Bone marrow (tissue), 2 donors: ENCODE measurements around the gene MACIR.

ENCODE experiments used
- DNase-seq, 2 donors: peaks; one replicate each; lab custom pipeline; 2025; lab: John Stamatoyannopoulos, UW

MACIR gene

DNA sequence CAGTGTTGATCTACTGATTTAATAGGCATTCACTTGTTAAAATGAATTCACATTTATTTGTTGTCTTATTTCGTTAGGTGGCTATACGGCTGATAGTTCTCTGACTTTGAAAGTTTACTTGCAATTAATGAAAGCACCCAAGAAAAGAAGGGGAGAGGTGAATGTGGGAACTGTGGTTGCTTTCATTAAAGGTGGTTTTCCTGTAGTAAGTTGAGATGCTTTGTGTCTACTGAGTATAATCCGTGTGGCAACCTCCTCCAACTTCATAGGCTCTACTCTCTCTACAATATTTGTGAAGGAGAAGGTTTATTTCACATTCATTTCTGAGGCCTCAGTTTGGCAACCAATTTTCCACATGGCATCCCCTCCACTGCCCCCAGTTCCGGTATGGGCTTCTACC is 12.8 kb upstream of the MACIR start:
- no peak for DNase-seq

DNA sequence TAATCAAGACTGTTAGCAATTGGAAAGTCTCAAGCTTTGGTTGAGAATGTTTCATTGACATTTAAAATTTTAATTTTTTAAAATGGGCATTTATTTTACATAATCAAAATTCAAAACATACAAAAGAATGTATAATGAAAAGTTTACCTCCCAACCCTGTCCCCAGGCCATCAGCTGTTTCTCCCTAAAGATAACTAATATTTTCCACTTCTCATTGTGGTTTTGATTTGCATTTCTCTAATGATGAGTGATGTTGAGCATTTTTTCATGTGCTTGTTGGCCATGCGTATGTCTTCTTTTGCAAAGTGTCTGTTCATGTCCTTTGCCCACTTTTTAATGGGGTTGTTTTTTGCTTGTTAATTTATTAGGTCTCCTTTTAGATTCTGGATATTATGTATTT is 11.4 kb upstream of the MACIR start:
- DNase-seq, result no peak

DNA sequence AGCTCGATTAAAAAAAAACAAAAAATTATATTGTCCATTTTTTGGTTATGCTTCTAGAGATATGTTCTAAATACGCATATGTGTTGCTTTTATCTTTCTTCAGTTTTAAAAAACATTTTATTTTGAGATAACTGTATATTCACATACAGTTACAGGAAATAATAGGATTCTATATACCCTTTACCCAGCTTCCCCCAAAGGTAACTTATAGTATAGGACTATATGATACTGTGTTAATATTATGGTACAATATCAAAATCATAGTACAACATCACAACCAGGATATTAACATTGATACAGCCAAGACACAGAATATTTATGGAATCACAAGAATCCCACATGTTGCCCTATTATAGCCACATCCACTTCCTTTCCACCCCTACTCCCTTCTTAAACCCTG is 9.5 kb upstream of the MACIR start:
- DNase-seq, result no peak

DNA sequence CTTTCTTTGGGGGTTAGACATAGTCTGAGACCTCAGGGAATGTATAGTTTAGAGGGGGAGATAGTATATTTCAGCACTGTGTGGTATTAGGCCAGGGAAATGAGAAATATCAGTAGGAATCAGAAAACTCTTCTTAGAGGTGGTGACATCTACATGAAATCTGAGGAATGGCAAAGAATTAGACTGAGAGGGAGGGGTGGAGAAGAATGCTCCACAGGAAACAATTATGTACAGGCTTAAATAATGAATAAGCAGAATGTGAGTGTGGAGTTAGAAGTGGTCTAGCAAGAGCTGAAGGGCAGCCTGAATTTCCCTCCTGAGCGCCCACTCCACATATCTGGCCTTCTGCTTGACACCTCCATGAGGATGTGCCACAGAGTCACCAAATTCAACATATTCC is 3.6 kb upstream of the MACIR start:
- DNase-seq, result no peak

DNA sequence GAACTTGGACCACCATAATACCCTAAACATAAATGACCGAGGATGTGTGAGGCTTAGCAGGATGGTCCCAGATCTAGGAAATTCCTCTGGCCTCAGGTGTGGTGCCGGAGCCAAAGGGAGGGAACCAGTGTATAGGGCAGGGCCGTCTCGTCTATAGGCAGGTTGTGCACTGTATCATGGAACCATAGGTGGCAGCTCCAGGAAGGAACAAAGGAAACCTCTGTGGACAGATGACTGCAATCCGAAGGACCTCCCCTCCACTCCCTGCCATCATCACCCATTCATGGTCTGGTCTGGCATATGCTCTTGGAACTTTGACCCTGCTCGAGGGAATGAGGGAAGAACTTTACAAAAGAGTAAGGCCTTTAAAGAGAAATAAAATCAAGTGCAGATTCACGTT is 2.9 kb upstream of the MACIR start:
- DNase-seq, result no peak

DNA sequence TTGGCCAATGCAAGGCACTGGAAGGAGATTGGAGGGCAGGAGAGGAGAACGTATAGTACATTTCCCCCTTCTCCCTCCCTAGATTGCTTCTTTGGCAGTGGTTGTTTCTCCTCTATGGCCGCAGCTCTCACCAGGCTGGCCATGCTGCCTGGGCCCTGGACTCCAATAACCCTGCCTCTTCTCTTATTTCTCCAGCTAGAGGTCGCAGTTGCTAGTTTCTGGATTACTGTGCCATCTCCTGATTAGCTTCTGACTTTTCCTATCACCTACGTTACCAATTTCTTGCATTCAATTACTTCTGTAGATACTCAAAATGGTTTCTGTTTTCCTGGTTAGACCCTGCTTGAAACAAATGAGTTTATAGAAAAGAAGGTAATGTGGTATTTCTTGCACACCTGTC is 2.4 kb upstream of the MACIR start:
- DNase-seq, result no peak

DNA sequence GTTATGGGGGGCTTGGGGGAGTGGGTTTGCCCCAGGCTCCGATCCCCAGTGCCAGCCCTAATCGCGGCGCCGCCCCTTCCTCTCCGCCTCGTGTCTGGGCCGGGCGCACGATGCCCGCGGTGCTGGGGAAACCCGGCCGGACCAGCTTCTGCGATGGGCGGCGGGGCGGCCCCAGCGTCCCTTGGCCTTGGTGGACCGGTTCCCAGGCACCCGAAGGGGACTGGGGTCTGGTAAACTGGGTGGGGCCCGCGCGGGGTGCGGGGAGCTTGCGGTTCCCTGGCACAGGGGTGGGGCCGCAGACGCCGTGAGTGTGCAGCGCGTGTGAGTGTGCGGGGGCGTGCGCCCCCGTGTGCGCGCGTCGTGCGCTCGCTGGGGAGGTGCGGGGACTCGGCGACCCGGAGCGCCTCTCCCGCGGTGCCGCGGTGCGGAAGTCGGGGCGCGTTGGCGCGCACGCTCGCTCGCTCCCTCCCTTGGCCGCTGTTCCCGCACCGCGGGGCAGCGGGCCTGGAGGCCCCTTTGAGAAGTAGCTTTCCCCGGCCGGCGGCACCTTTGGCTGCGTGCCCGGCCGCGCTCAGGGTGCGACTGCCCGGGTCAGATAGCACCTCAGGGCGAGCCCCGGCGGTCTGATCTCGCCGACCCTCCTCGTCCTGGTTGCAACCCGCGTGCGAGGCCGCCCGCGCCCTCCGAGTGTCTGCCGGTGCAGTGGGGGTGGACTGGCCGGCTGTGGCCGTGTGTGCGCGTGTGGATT is 568 bp downstream of the MACIR start:
- peak; percentile 55 to 80 for DNase-seq

DNA sequence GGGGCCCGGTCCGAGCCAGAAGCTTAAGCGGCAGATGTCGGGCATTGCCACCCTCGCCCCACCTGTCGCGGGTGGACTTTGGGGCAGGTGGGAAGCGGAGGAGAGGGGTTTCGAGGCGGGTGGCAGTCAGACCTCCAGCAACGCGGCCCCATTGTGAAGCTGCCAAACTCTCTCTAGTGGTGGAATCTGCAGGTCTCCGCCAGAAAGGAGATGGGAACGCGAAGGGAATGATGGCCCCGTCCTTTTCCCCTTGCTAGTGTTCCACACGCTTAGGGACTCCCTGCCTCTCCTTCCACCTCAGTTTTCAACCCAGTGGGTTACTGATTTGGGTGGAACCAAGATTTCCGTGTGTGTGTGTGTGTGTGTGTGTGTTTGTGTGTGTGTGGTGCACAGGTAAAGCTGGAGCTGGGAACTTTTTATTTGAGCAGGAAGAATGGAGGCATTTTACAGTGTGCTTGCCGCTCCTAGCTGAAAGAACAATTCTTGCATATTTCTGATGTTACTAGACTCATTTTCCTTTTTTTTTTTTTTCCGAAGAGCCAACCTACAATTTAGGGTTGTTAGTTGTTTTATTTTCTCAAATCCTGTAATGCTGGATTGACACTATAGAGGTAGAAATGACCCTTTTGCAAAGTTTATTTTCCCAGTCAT is 1.3 kb downstream of the MACIR start:
- peak in 1 of 2 donors; percentile 19 for DNase-seq

DNA sequence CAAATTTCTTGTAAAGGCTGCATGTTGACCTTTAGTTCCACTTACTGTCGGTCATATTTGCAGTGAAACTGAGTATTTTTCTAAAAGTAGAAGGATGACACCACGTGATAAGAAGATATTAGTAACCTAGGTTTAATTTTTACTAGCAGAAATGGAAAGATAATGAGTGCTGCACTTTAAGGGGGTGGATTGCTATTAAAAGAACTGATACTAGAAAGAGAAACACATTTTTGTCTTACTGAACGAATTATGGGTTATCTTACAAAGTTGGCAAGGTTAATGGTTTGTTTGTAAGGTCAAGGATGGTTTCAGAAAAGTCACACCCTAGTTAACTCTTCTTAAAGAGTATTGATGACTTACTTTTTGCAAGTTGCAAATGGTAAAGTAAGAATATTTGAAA is 2.4 kb downstream of the MACIR start:
- no peak for DNase-seq

DNA sequence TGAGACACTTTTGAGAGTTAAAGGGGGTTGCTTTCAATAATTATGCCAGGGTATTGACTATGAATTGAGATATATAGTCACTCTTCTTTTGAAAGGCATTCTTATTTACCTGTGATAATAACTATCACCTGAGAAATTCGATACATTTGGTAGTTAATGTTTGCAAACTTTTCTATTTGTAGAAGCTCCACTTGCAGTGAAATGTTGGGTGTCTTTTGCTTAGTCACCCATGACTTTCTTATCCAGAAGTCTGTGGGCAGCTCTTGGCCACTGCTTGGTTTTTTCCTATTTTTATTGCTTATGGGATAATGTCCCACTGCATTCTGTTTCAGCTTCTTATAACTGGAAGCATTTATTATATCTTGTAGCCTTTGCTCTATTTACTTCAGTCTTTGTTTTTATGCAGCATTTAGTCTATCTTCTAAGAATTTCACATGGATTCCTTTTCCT is 3.9 kb downstream of the MACIR start:
- no peak for DNase-seq

DNA sequence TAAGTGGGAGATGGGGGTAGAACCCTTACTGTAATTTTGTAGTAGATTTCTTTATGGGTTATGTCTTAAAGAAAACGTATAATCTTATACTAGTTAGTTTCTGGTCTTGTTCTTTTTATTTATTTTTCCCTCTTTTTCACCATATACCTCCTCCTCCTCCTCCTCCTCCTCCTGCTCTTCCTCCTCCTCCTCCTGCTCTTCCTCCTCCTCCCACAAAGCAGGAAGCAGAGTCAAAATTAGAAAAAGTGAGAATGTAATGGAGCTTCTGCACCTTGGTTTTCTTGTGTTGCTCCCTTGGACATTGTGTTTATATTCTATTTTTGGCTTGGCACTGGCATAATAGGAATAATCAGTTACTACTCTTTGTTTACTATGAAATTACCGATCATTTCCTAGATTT is 4.5 kb downstream of the MACIR start:
- no peak for DNase-seq

DNA sequence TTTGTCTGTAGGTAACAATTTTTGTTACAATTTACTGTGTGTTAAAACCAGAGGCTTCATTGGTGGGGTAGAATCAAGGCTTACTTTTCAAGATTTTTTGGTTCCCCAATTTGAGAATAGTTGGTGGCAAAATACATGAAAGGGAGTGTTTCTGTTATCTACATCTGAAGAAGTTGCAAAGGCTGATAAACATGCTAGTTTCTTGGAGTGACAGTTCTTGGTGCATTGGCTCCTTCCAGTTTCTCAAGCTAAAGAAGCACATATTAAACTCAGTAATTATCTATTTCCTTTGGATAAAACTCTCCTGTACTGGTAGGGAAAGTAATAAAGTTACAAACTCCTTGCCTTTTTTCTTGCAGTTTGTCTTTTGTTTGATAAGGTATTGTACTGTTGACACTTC is 5.9 kb downstream of the MACIR start:
- no peak for DNase-seq

DNA sequence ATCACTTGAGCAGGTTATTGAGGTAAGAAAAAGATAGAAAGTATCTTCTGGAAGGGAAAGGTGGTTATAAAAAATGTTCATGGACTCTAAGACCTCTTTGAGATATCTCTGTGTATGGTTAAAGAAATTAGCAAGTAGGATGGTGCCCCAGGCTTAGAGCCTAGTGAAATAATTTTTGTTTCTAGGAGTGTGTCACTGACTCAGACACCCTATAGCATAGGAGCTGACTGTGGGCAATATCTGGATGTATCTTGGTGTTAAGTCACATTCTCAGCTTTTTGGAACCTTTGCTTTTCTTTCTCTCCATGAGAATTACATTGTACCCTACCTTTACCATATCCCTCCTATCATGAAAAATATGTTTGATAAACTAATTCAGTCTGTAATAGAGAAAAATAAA is 12.0 kb downstream of the MACIR start:
- DNase-seq, result no peak

DNA sequence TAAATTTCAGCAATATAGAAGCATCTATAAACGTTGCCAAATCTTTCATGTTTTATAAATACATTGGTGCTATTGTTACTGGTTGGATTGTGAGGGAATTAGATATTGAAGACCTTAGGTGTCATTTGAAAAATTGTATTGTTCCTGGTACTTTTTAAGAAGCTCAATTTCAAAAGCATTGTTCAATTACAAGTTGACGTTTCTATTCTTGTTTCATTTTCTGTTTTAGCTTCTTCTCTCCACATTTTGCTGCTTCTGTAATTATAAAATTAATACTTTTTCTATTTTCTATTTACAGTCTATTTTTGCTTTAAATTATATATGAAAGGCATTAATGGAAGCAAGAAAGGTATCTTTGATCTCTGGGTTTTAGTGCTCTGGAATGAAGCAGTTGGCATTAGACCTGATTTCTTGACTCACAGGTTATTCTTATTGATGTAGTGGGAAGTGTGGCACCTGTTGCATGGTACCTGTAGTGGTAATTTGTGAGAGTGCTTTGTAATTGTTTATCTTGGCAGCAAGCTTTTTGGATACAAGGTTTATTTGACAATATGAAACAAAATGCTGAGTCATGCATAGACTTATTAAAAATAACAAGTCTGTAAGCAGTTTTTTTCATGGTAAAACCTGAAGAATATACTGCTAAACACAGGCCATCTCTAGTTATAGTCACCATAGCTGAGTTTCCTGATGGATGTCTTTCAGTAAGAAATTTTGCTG is 13.2 kb downstream of the MACIR start:
- DNase-seq, result no peak

DNA sequence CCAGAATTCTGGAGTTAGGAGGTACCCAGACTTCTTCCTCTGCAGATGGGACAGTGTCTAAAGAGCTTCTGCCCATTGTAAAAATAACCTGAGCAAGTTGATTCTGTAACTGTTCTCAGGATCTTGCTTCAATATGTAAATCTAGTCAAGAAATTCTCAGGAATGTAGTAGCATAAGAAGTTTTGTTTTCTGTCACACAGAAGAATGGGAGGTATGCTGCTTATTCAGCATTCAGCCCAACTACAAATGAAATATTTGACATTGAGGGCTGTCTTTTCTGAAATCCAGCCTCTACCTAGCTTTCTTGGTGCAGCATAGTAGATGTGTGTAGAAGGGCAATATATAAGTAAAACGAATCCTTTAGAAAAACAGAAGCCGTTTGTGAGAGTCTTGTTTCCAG is 13.8 kb downstream of the MACIR start:
- DNase-seq, result no peak

DNA sequence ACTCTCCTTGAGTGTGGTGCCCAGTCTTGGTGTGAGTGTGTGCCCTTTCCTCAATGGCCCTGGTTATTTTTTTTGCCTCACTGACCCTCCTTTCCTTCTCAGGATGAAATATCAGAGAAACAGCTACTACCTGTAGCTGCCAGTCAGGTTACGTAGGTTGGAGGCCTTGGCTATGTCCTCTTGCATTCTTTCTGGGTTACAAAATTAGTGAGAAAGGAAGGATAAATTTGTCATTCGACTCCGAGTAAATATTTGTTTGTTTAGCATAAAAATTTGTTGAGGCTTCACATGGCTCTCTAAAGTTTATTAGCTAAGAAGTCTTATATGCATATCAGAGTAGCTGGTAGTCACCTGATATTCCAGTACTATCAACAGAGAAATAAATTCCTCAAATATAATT is 15.4 kb downstream of the MACIR start:
- no peak for DNase-seq

DNA sequence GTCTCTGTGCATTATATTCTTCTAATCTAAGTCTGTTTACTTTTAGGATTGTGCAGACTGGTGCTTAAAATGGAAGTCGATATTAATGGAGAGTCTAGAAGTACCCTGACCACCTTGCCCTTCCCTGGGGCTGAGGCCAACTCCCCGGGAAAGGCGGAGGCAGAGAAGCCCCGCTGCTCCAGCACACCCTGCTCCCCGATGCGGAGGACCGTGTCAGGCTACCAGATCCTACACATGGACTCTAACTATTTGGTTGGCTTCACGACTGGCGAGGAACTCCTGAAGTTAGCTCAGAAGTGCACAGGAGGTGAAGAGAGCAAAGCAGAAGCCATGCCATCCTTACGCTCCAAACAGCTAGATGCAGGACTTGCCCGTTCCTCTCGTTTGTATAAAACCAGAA is 17.3 kb downstream of the MACIR start:
- no peak for DNase-seq

DNA sequence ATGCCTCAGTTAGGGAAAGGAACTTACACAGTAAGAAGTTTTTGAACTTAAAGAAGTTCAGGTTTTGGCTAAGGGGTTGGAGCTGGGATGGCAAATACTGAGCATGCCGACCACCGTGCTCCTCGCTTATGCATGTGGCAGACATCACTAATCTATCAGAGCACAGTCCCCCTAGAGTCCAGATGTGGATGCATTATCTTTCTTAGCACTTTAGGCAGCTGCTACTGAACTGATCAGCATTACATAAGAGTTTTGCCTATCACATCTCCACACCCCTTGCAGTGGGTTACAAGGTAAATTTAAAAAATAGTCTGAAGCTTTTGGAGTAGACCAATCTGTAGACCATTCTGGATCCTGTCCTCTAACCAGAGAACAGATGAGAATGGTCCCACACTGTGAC is 22.4 kb downstream of the MACIR start:
- no peak for DNase-seq

DNA sequence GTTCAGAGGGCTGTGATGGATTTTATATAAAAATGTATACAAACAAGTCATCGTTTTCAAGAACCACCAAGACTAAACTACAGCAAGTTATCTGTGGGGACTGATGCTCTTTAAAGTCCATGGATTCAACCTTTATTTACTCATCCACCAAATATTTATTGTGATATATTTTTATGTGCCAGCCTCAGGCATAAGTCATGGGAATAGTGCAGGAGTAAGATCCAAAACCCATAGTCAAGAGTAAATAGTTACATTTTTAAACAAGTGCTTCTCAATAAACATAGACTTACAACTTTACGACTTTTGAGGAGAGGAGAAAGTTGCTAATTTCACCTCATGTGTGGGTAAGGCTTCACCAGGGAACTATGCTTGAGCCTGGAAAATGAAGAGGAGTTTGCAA is 24.6 kb downstream of the MACIR start:
- DNase-seq, result no peak

DNA sequence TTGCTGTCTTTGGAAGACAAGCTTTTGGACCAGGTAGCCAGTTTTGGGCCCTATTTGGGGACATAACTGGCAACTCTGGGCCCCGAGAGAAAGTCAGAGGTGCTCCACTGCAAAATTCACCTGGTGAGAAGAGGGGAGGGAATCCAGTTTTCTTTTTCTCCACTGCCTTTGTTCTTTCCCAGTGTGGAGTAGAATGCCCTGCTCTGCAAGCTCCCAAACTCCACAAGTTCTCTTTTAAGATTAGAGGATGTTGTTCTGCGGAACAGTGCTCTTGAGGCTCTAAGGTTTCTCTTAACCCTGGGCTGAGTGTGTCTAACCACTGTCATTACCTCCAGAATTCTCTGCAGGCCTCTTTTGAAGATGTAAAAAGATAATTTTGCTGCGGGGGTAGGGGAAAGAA is 25.3 kb downstream of the MACIR start:
- no peak for DNase-seq

DNA sequence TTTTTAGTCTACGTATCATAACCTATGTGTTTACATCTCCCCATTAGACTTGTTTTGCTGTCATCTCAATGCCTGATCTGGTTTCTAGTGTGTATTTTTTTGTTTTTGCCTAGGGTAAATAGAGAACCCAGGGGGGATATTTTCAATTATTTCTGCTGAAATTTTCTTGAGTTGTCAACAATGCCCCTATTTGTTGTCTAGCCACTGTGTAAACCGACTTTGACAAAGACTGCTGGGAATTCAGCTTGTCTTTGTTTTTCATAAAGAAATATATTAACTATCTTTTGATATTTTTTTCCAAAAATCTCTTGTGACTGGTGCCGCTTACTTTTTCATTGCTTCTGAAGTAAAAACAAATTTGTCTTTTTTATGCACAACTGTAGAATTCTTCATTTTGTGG is 28.1 kb downstream of the MACIR start:
- no peak for DNase-seq

DNA sequence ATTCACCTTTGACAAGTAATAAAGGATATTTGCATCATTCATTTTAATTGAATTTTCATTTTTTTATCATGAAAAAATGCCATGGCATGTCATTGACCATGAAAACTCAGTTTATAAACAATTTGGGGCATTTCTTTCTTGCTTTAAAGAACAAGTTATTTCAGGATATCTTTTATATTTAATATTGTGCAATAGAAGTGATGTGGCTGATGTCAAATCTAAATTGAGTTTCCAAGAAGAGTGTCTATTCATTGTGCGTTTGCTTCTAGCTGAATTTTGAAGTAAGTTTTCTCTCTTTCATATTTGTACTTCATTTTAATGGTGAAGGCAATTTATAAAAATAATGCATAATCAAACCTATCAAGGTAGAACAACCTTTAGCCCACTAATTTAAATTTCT is 30.5 kb downstream of the MACIR start:
- DNase-seq, result no peak

DNA sequence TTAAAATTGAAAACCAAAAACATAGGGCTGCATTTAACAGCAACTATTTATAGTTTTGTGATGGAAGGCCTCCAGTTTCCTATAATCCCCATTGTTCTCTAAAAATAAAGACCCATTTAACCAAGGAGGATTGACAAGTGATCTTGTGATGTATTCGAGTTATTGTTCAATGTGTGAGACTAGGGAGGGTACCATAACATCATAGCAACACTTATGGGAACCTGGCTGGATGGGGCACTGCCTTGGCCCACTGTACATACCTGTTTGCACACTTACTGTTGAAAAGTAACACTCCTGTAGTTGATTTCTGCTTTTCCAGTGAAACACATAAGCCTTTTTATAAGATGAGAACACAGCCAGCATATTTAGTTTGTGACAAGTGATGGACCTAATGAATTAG is 32.3 kb downstream of the MACIR start:
- no peak for DNase-seq
